ENCODE measurements around the gene PLBD2. TPM values are rescaled to one million over a fixed set of nuclear protein-coding genes. Genes with fewer than 3 reads are reported as not detected.

The PLBD2 gene
- total and polyA plus RNA-seq, 9 of the 15 experiments (the other 6 are each of a cell fraction or from before 2014, with no cell fraction given), result 2.4 to 37.4 (median 6.0) TPM

GRCh38 chr12:113333877-113334785 is 24.3 kb upstream of the PLBD2 start (continued):
- TF ChIP-seq, protein P1, sequence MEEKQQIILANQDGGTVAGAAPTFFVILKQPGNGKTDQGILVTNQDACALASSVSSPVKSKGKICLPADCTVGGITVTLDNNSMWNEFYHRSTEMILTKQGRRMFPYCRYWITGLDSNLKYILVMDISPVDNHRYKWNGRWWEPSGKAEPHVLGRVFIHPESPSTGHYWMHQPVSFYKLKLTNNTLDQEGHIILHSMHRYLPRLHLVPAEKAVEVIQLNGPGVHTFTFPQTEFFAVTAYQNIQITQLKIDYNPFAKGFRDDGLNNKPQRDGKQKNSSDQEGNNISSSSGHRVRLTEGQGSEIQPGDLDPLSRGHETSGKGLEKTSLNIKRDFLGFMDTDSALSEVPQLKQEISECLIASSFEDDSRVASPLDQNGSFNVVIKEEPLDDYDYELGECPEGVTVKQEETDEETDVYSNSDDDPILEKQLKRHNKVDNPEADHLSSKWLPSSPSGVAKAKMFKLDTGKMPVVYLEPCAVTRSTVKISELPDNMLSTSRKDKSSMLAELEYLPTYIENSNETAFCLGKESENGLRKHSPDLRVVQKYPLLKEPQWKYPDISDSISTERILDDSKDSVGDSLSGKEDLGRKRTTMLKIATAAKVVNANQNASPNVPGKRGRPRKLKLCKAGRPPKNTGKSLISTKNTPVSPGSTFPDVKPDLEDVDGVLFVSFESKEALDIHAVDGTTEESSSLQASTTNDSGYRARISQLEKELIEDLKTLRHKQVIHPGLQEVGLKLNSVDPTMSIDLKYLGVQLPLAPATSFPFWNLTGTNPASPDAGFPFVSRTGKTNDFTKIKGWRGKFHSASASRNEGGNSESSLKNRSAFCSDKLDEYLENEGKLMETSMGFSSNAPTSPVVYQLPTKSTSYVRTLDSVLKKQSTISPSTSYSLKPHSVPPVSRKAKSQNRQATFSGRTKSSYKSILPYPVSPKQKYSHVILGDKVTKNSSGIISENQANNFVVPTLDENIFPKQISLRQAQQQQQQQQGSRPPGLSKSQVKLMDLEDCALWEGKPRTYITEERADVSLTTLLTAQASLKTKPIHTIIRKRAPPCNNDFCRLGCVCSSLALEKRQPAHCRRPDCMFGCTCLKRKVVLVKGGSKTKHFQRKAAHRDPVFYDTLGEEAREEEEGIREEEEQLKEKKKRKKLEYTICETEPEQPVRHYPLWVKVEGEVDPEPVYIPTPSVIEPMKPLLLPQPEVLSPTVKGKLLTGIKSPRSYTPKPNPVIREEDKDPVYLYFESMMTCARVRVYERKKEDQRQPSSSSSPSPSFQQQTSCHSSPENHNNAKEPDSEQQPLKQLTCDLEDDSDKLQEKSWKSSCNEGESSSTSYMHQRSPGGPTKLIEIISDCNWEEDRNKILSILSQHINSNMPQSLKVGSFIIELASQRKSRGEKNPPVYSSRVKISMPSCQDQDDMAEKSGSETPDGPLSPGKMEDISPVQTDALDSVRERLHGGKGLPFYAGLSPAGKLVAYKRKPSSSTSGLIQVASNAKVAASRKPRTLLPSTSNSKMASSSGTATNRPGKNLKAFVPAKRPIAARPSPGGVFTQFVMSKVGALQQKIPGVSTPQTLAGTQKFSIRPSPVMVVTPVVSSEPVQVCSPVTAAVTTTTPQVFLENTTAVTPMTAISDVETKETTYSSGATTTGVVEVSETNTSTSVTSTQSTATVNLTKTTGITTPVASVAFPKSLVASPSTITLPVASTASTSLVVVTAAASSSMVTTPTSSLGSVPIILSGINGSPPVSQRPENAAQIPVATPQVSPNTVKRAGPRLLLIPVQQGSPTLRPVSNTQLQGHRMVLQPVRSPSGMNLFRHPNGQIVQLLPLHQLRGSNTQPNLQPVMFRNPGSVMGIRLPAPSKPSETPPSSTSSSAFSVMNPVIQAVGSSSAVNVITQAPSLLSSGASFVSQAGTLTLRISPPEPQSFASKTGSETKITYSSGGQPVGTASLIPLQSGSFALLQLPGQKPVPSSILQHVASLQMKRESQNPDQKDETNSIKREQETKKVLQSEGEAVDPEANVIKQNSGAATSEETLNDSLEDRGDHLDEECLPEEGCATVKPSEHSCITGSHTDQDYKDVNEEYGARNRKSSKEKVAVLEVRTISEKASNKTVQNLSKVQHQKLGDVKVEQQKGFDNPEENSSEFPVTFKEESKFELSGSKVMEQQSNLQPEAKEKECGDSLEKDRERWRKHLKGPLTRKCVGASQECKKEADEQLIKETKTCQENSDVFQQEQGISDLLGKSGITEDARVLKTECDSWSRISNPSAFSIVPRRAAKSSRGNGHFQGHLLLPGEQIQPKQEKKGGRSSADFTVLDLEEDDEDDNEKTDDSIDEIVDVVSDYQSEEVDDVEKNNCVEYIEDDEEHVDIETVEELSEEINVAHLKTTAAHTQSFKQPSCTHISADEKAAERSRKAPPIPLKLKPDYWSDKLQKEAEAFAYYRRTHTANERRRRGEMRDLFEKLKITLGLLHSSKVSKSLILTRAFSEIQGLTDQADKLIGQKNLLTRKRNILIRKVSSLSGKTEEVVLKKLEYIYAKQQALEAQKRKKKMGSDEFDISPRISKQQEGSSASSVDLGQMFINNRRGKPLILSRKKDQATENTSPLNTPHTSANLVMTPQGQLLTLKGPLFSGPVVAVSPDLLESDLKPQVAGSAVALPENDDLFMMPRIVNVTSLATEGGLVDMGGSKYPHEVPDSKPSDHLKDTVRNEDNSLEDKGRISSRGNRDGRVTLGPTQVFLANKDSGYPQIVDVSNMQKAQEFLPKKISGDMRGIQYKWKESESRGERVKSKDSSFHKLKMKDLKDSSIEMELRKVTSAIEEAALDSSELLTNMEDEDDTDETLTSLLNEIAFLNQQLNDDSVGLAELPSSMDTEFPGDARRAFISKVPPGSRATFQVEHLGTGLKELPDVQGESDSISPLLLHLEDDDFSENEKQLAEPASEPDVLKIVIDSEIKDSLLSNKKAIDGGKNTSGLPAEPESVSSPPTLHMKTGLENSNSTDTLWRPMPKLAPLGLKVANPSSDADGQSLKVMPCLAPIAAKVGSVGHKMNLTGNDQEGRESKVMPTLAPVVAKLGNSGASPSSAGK (IDR thresholded peaks at IDR 0.05), result peak; percentile 81
- TF ChIP-seq MYC (IDR thresholded peaks at IDR 0.05; ENCODE audit: low read depth, low read length) (0 out of 2 replicates have a peak, but pooled peaks have one; percentile 17), MYC (CRISPR knock-in tag; IDR thresholded peaks at IDR 0.05; ENCODE audit: borderline replicate concordance, low read depth) (no peak), NRF1 (conservative IDR thresholded peaks at IDR 0.05 in 1 of 2, IDR thresholded peaks at IDR 0.05 in 1 of 2) (peak; percentile 33 to 41), ATF7 (IDR thresholded peaks at IDR 0.05) (peak; percentile 62; the same call in 1 of the 2 replicates)
- TF ChIP-seq, protein P2, sequence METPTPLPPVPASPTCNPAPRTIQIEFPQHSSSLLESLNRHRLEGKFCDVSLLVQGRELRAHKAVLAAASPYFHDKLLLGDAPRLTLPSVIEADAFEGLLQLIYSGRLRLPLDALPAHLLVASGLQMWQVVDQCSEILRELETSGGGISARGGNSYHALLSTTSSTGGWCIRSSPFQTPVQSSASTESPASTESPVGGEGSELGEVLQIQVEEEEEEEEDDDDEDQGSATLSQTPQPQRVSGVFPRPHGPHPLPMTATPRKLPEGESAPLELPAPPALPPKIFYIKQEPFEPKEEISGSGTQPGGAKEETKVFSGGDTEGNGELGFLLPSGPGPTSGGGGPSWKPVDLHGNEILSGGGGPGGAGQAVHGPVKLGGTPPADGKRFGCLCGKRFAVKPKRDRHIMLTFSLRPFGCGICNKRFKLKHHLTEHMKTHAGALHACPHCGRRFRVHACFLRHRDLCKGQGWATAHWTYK (CRISPR knock-in tag; IDR thresholded peaks at IDR 0.05), result no peak
- TF ChIP-seq, protein P3, sequence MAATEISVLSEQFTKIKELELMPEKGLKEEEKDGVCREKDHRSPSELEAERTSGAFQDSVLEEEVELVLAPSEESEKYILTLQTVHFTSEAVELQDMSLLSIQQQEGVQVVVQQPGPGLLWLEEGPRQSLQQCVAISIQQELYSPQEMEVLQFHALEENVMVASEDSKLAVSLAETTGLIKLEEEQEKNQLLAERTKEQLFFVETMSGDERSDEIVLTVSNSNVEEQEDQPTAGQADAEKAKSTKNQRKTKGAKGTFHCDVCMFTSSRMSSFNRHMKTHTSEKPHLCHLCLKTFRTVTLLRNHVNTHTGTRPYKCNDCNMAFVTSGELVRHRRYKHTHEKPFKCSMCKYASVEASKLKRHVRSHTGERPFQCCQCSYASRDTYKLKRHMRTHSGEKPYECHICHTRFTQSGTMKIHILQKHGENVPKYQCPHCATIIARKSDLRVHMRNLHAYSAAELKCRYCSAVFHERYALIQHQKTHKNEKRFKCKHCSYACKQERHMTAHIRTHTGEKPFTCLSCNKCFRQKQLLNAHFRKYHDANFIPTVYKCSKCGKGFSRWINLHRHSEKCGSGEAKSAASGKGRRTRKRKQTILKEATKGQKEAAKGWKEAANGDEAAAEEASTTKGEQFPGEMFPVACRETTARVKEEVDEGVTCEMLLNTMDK (IDR thresholded peaks at IDR 0.05; ENCODE audit: borderline replicate concordance, insufficient read depth, low read depth, low read length, poor library complexity, severe bottlenecking), result no peak
- TF ChIP-seq, protein P4, sequence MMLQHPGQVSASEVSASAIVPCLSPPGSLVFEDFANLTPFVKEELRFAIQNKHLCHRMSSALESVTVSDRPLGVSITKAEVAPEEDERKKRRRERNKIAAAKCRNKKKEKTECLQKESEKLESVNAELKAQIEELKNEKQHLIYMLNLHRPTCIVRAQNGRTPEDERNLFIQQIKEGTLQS (IDR thresholded peaks at IDR 0.05), result no peak
- TF ChIP-seq, protein P4 (CRISPR knock-in tag; conservative IDR thresholded peaks at IDR 0.05), result peak; percentile 20; the same call in 1 of the 2 replicates

Data from K562 (cell line).